Parathyroid adenoma (tissue), 2 donors: ENCODE results near the gene DHRS12.

Source experiments
- H2AFZ ChIP-seq: fragments of 300-600 bp; sonication (generic); one replicate; pipeline ENCODE4 v1.7.0; 2017; ENCODE audit warnings: antibody characterized with exemption, mild to moderate bottlenecking
- H3K27ac ChIP-seq: fragments of 300-600 bp; sonication (generic); one replicate; pipeline ENCODE4 v1.7.0; 2017
- H3K27me3 ChIP-seq: fragments of 300-600 bp; sonication (generic); one replicate; pipeline ENCODE4 v1.7.0; 2017; ENCODE audit warnings: low read length; ENCODE audit not compliant: control insufficient read depth, insufficient read depth
- H3K36me3 ChIP-seq: fragments of 300-600 bp; sonication (generic); one replicate; pipeline ENCODE4 v1.7.0; 2017; ENCODE audit warnings: low read length; ENCODE audit not compliant: control insufficient read depth, insufficient read depth
- H3K4me1 ChIP-seq: fragments of 300-600 bp; sonication (generic); one replicate; pipeline ENCODE4 v1.7.0; 2017; ENCODE audit warnings: control low read depth
- H3K4me2 ChIP-seq: fragments of 300-600 bp; sonication (generic); one replicate; pipeline ENCODE4 v1.7.0; 2017; ENCODE audit warnings: low read length
- H3K4me3 ChIP-seq: fragments of 300-600 bp; sonication (generic); one replicate; pipeline ENCODE4 v1.7.0; 2017; ENCODE audit warnings: low read depth, low read length
- H3K79me2 ChIP-seq: fragments of 300-600 bp; sonication (generic); one replicate; pipeline ENCODE4 v1.7.0; 2017; ENCODE audit warnings: control low read depth
- H3K9ac ChIP-seq: fragments of 300-600 bp; sonication (generic); one replicate; pipeline ENCODE4 v1.7.0; 2017; ENCODE audit warnings: mild to moderate bottlenecking
- H3K9me3 ChIP-seq: fragments of 300-600 bp; sonication (generic); one replicate; pipeline ENCODE4 v1.7.0; 2017; ENCODE audit warnings: low read length; ENCODE audit not compliant: control insufficient read depth
- TF ChIP-seq, protein P1 (sequence below): fragments of 300-600 bp; sonication (generic); IDR thresholded peaks from one replicate; pipeline ENCODE4 v1.7.0; 2017; ENCODE audit warnings: antibody characterized with exemption, mild to moderate bottlenecking
- donor health status: primary hyperparathyroidism.

The DHRS12 gene

DNA sequence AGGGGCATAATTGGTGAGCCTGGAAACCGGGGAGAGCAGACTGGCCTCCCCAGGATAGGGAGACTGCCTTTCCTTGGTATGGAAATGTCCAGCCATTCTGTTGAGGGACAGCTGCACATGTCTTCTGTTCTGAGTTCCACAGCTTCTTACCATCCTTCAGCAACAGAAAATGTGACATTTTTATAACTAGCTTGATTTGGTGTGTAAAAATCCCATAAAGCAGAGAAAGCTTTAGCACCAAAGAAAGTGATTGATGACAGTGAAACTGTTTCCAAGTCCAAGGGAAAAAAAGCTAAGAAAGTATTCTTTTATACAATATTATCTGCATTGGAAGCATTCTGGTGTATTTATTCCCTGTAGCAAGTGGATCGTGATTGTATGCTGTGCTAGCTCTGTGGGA is 61.9 kb downstream of the DHRS12 start:
- Histone ChIP-seq H3K9ac (no peak overlapping the region), H3K79me2 (peaks cover 3% of the 10 kb centered on the region), H3K9me3 (no peaks in the 10 kb centered on the region), H2AFZ (no peak overlapping the region), H3K27me3 (no peaks in the 10 kb centered on the region), H3K36me3 (no peaks in the 10 kb centered on the region), H3K4me1 (no peaks in the 10 kb centered on the region), H3K4me3 (no peak overlapping the region), H3K27ac (no peak overlapping the region), H3K4me2 (no peak overlapping the region)
- TF ChIP-seq, protein P1, sequence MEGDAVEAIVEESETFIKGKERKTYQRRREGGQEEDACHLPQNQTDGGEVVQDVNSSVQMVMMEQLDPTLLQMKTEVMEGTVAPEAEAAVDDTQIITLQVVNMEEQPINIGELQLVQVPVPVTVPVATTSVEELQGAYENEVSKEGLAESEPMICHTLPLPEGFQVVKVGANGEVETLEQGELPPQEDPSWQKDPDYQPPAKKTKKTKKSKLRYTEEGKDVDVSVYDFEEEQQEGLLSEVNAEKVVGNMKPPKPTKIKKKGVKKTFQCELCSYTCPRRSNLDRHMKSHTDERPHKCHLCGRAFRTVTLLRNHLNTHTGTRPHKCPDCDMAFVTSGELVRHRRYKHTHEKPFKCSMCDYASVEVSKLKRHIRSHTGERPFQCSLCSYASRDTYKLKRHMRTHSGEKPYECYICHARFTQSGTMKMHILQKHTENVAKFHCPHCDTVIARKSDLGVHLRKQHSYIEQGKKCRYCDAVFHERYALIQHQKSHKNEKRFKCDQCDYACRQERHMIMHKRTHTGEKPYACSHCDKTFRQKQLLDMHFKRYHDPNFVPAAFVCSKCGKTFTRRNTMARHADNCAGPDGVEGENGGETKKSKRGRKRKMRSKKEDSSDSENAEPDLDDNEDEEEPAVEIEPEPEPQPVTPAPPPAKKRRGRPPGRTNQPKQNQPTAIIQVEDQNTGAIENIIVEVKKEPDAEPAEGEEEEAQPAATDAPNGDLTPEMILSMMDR: no peak

DNA sequence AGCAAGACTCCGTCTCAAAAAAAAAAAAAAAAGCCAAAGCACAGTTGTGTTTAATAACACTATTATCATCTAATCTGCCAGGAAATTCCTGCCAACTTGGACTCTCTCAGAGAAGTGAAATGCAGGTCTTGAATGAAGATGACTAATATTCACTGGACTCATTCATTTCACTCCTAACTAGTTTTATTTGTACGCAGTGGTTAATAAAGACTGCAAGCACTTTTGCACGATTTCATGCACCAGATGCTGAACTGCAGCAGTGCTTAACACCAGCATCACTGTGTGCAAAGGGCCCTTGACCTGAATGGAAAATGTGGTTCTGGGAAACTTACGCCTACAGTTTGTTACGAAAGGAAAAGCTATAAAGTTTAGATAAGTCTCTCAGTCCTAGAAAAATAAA is 63.3 kb downstream of the DHRS12 start:
- Histone ChIP-seq H3K9me3 (no peaks in the 10 kb centered on the region), H3K27ac (no peak overlapping the region), H3K4me1 (no peaks in the 10 kb centered on the region), H2AFZ (no peak overlapping the region), H3K36me3 (no peaks in the 10 kb centered on the region), H3K27me3 (no peaks in the 10 kb centered on the region), H3K79me2 (peaks cover 3% of the 10 kb centered on the region), H3K4me2 (no peak overlapping the region), H3K9ac (no peak overlapping the region), H3K4me3 (no peak overlapping the region)
- TF ChIP-seq, protein P1: no peak

DNA sequence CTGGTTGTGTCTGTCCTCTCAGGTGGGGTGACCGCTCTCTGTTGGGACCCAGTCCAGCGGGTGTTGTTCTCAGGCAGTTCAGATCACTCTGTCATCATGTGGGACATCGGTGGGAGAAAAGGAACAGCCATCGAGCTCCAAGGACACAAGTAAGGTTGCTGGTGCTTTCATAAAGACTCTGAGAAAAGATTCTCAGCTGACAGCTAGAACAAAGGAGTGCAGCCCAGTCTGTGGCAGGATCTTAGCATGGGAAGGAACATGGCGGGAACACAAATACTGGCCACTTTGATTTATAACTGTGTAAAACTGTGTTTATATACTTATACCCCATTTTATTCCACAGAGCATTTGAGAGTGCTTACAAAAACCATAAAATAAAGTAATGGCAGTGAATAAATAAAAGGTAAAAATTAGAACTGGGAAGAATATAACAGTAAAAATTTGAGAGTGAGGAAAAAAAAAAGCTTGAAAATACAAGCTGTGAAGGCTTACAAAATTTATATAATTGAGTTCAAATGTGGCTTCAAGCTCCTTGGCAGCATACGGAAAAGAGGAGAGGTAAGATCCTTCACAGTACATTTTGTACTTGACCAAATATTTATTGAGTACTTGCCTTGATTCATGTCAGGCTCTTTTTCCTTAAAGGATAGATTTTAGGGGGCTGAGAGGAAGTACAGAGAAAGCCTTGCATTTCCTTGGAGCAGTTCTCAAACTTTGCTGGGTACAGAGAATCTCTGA is 64.8 kb downstream of the DHRS12 start:
- TF ChIP-seq, protein P1: no peak
- Histone ChIP-seq H3K36me3 (no peaks in the 10 kb centered on the region), H3K79me2 (peaks cover 3% of the 10 kb centered on the region), H3K27ac (no peak overlapping the region), H3K9ac (no peak overlapping the region), H3K4me2 (no peak overlapping the region), H3K27me3 (no peaks in the 10 kb centered on the region), H2AFZ (no peak overlapping the region), H3K4me1 (no peaks in the 10 kb centered on the region), H3K9me3 (no peaks in the 10 kb centered on the region), H3K4me3 (no peak overlapping the region)

DNA sequence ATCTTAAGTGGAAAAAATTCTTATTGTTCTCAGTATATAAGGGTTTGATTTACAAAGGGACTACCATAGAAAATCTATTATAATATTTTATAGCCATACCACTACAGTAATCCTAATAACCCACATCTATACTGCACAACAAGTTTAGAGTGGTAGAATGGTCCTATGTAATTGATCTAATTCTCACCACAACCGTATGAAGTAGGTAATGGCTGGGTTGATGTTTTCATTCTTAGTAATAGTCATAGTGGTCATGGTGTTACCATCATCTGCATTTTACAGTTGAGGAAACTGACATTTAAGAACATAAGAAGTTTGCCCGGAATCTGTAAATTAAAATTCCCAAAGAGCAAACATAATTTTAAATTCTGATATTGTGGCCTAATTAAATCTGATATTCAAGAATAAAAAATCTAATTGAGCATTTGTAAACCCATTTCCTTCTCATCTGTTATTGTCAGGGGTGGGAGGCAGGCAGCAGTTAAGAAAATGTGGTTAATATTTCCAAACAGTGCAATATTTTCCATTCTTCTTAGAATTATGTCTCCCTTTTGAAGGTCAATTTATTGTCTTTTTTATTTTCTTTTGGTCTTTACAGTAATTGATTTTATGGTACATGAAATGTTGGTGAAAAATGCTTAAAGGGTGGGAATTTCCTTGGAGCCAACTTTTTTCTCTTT is 65.6 kb downstream of the DHRS12 start:
- no peaks in the 10 kb centered on the region for H3K4me1 ChIP-seq
- no peaks in the 10 kb centered on the region for H3K36me3 ChIP-seq
- no peak overlapping the region for H3K4me3 ChIP-seq
- peaks cover 3% of the 10 kb centered on the region for H3K79me2 ChIP-seq
- TF ChIP-seq, protein P1: no peak
- H3K27me3 ChIP-seq: no peaks in the 10 kb centered on the region
- no peak overlapping the region for H2AFZ ChIP-seq
- H3K9ac ChIP-seq: no peak overlapping the region
- no peak overlapping the region for H3K4me2 ChIP-seq
- no peaks in the 10 kb centered on the region for H3K9me3 ChIP-seq
- no peak overlapping the region for H3K27ac ChIP-seq
